HepG2 (cell line): Measurements from ENCODE around the gene HECTD1. TPM values are rescaled to one million over a fixed set of nuclear protein-coding genes. Genes with fewer than 3 reads are reported as not detected.

ENCODE experiments used
- CBX1 ChIP-seq: IDR thresholded peaks from one replicate; pipeline ENCODE4 v1.6.1; 2016; ENCODE audit warnings: antibody characterized with exemption, low read depth
- EZH2 ChIP-seq: conservative IDR thresholded peaks from 2 replicates; pipeline ENCODE4 v1.6.1; 2012; ENCODE audit warnings: mild to moderate bottlenecking, low read depth, low read length, moderate library complexity
- MAX ChIP-seq: IDR thresholded peaks from 2 replicates; pipeline ENCODE4 v1.6.1; 2012; ENCODE audit warnings: inconsistent platforms
- PBX2 ChIP-seq: IDR thresholded peaks from 2 replicates; pipeline ENCODE4 v1.6.1; 2016; ENCODE audit warnings: control low read depth
- PCBP2 ChIP-seq: fragments of 200-400 bp; formaldehyde crosslinking; optimal IDR thresholded peaks from 2 replicates; pipeline ENCODE3; 2018; ENCODE audit warnings: low read length, low read depth; ENCODE audit not compliant: poor library complexity, severe bottlenecking
- POLR2AphosphoS5 ChIP-seq: IDR thresholded peaks from 2 replicates; pipeline ENCODE4 v1.6.1; 2012; ENCODE audit warnings: low read depth, low read length
- REXO4 ChIP-seq: sonication (generic); formaldehyde crosslinking; IDR thresholded peaks from 2 replicates; pipeline ENCODE4 v1.8.0; 2022; ENCODE audit warnings: missing genetic modification reagents, mild to moderate bottlenecking, borderline replicate concordance
- SMARCC2 ChIP-seq: fragments of 450-650 bp; IDR thresholded peaks from 2 replicates; pipeline ENCODE4 v1.6.1; 2017; ENCODE audit warnings: antibody characterized with exemption, mild to moderate bottlenecking
- ZMYM2 ChIP-seq: sonication (generic); formaldehyde crosslinking; IDR thresholded peaks from 2 replicates; pipeline ENCODE4 v1.8.0; 2022; ENCODE audit warnings: mild to moderate bottlenecking, missing genetic modification reagents
- ZNF18 ChIP-seq: sonication (generic); formaldehyde crosslinking; IDR thresholded peaks from 2 replicates; pipeline ENCODE4 v1.8.0; 2022; ENCODE audit warnings: mild to moderate bottlenecking, missing genetic modification reagents; ENCODE audit not compliant: insufficient replicate concordance
- ZNF225 ChIP-seq: sonication (generic); formaldehyde crosslinking; IDR thresholded peaks from 2 replicates; pipeline ENCODE4 v1.4.0; 2020; ENCODE audit warnings: mild to moderate bottlenecking, missing genetic modification reagents
- ZNF552 ChIP-seq: sonication (generic); formaldehyde crosslinking; IDR thresholded peaks from 2 replicates; pipeline ENCODE4 v1.9.0; 2022; ENCODE audit warnings: missing genetic modification reagents, mild to moderate bottlenecking, borderline replicate concordance
- ZNF891 ChIP-seq: sonication (generic); formaldehyde crosslinking; IDR thresholded peaks from 2 replicates; pipeline ENCODE4 v1.5.0; 2020; ENCODE audit warnings: mild to moderate bottlenecking, missing genetic modification reagents
- polyA plus RNA-seq, 8 experiments: library from polyadenylated mRNA; depleted of rRNA in 3 of 8; stranded (reverse) in 7 of 8; unstranded in 1 of 8; fragments of >200 nt; fragmentation: Illumina TruSeq in 4 of 8; extraction: Trizol in 4 of 8; gene quantifications; 2 replicates each; pipeline versions ENCODE4 v1.2.1 to v1.2.3, GENCODE V29; 2011 to 2016; ENCODE audit warnings: low read depth in 4 of 8, missing spikeins in 1 of 8, mixed read lengths in 1 of 8; ENCODE audit not compliant: insufficient read depth in 1 of 8
- total RNA-seq, 5 experiments: library from RNA; depleted of rRNA; stranded (reverse); fragments of >200 nt; fragmentation: Illumina TruSeq; extraction: Trizol; gene quantifications; 2 replicates each; pipeline ENCODE4 v1.2.3, GENCODE V29; 2016; ENCODE audit warnings: low read depth in 1 of 5
- TF ChIP-seq, protein P1 (sequence below): sonication (generic); formaldehyde crosslinking; IDR thresholded peaks from 2 replicates; pipeline ENCODE4 v1.5.0; 2020; ENCODE audit warnings: mild to moderate bottlenecking, missing genetic modification reagents
- TF ChIP-seq, protein P2 (sequence below): sonication (generic); formaldehyde crosslinking; IDR thresholded peaks from 2 replicates; pipeline ENCODE4 v1.8.1; 2023; ENCODE audit warnings: missing genetic modification reagents, mild to moderate bottlenecking, borderline replicate concordance
- TF ChIP-seq, protein P3 (sequence below): sonication (generic); formaldehyde crosslinking; IDR thresholded peaks from 2 replicates; pipeline ENCODE4 v1.4.0; 2020; ENCODE audit warnings: mild to moderate bottlenecking, missing genetic modification reagents
- TF ChIP-seq, protein P4 (sequence below): fragments of 450-650 bp; IDR thresholded peaks from 2 replicates; pipeline ENCODE4 v1.6.1; 2016
- TF ChIP-seq, protein P5 (sequence below): sonication (generic); formaldehyde crosslinking; conservative IDR thresholded peaks from 2 replicates; pipeline ENCODE4 v1.8.0; 2022; ENCODE audit warnings: low read depth, missing genetic modification reagents

Gene HECTD1
- total and polyA plus RNA-seq, 2 of the 13 experiments (the other 11 are each of a cell fraction or from before 2014, with no cell fraction given): 312 to 560 TPM

DNA sequence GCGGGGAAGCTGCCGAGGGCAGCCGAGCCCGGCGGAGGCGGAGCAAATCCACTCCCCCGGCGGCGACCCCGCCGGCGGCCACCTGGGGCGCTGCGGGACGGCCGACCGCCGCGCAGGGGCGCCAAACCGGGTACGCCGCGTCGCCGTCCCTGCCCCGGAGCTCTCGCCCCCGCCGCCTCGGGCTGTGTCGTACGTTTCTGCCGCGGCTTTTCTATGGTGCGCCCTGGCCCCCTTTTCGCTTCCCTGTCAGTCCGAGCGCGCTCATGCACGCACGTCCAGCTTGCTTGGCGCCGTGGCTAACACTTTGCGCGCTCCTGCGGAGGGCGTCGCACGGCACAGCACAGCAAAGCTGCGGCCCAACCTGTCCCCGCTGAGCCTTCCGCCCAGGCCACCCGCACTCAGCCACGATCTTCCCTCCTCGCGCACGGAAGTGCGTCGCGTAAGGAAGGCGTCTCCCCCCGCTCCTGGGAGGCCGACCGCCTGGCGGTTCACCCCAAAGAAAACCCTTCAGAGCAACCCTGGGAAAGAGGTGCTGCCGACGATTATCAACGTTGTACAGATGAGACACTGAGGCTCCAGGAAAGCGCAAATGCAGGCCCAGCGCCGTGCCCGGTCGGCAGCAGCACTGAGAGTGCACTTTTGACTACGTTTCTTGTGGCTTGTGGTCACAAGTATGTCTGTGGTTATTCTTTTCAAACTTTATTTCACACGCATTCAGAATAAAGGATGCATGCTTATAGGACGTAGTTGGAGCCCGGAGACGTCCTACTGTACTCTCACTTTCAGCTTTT, at the start of gene HECTD1 (continued):
- TF ChIP-seq, protein P1, sequence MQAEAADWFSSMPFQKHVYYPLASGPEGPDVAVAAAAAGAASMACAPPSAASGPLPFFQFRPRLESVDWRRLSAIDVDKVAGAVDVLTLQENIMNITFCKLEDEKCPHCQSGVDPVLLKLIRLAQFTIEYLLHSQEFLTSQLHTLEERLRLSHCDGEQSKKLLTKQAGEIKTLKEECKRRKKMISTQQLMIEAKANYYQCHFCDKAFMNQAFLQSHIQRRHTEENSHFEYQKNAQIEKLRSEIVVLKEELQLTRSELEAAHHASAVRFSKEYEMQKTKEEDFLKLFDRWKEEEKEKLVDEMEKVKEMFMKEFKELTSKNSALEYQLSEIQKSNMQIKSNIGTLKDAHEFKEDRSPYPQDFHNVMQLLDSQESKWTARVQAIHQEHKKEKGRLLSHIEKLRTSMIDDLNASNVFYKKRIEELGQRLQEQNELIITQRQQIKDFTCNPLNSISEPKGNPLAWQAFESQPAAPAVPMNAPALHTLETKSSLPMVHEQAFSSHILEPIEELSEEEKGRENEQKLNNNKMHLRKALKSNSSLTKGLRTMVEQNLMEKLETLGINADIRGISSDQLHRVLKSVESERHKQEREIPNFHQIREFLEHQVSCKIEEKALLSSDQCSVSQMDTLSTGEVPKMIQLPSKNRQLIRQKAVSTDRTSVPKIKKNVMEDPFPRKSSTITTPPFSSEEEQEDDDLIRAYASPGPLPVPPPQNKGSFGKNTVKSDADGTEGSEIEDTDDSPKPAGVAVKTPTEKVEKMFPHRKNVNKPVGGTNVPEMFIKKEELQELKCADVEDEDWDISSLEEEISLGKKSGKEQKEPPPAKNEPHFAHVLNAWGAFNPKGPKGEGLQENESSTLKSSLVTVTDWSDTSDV (CRISPR knock-in tag): peak; percentile 93
- TF ChIP-seq POLR2AphosphoS5 (peak; percentile 90), SMARCC2 (no peak; the same call in 1 of the 2 replicates), ZNF891 (CRISPR knock-in tag) (peak; percentile 99), REXO4 (CRISPR knock-in tag) (peak; percentile 99), ZNF552 (CRISPR knock-in tag) (peak; percentile 100), PCBP2 (no peak), PBX2 (peak; percentile 42), ZMYM2 (CRISPR knock-in tag) (peak; percentile 91), CBX1 (peak; percentile 96), MAX (no peak), ZNF18 (CRISPR knock-in tag) (peak; percentile 89), EZH2 (no peak), ZNF225 (CRISPR knock-in tag) (peak; percentile 98)
- TF ChIP-seq, protein P2, sequence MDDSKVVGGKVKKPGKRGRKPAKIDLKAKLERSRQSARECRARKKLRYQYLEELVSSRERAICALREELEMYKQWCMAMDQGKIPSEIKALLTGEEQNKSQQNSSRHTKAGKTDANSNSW (CRISPR knock-in tag): peak; percentile 99
- TF ChIP-seq, protein P3, sequence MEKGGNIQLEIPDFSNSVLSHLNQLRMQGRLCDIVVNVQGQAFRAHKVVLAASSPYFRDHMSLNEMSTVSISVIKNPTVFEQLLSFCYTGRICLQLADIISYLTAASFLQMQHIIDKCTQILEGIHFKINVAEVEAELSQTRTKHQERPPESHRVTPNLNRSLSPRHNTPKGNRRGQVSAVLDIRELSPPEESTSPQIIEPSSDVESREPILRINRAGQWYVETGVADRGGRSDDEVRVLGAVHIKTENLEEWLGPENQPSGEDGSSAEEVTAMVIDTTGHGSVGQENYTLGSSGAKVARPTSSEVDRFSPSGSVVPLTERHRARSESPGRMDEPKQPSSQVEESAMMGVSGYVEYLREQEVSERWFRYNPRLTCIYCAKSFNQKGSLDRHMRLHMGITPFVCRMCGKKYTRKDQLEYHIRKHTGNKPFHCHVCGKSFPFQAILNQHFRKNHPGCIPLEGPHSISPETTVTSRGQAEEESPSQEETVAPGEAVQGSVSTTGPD (CRISPR knock-in tag): peak; percentile 91
- TF ChIP-seq, protein P4, sequence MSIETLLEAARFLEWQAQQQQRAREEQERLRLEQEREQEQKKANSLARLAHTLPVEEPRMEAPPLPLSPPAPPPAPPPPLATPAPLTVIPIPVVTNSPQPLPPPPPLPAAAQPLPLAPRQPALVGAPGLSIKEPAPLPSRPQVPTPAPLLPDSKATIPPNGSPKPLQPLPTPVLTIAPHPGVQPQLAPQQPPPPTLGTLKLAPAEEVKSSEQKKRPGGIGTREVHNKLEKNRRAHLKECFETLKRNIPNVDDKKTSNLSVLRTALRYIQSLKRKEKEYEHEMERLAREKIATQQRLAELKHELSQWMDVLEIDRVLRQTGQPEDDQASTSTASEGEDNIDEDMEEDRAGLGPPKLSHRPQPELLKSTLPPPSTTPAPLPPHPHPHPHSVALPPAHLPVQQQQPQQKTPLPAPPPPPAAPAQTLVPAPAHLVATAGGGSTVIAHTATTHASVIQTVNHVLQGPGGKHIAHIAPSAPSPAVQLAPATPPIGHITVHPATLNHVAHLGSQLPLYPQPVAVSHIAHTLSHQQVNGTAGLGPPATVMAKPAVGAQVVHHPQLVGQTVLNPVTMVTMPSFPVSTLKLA: peak; percentile 33; the same call in 1 of the 2 replicates
- TF ChIP-seq, protein P5, sequence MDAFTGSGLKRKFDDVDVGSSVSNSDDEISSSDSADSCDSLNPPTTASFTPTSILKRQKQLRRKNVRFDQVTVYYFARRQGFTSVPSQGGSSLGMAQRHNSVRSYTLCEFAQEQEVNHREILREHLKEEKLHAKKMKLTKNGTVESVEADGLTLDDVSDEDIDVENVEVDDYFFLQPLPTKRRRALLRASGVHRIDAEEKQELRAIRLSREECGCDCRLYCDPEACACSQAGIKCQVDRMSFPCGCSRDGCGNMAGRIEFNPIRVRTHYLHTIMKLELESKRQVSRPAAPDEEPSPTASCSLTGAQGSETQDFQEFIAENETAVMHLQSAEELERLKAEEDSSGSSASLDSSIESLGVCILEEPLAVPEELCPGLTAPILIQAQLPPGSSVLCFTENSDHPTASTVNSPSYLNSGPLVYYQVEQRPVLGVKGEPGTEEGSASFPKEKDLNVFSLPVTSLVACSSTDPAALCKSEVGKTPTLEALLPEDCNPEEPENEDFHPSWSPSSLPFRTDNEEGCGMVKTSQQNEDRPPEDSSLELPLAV: no peak; the same call in 1 of the 2 replicates
